HepG2 (cell line): ENCODE results near the gene SLC25A10. TPM values are rescaled to one million over a fixed set of nuclear protein-coding genes. Genes with fewer than 3 reads are reported as not detected.

Source experiments
- ARID4A ChIP-seq: sonication (generic); formaldehyde crosslinking; IDR thresholded peaks from 2 replicates; pipeline ENCODE4 v1.5.0; 2020; ENCODE audit warnings: mild to moderate bottlenecking, missing genetic modification reagents, borderline replicate concordance
- BORCS8-MEF2B ChIP-seq: sonication (generic); formaldehyde crosslinking; IDR thresholded peaks from 2 replicates; pipeline ENCODE4 v1.8.0; 2022; ENCODE audit warnings: mild to moderate bottlenecking, missing genetic modification reagents
- ELF1 ChIP-seq: sonication (generic); formaldehyde crosslinking; IDR thresholded peaks from 2 replicates; pipeline ENCODE4 v1.4.0; 2020; ENCODE audit warnings: missing genetic modification reagents
- HCFC1 ChIP-seq: fragments of 150-350 bp; IDR thresholded peaks from 2 replicates; pipeline ENCODE4 v1.6.1; 2014; ENCODE audit warnings: low read depth, low read length
- HDAC2 ChIP-seq: sonication (generic); formaldehyde crosslinking; IDR thresholded peaks from 2 replicates; pipeline ENCODE4 v1.4.0; 2020; ENCODE audit warnings: missing genetic modification reagents
- HOMEZ ChIP-seq: IDR thresholded peaks from 2 replicates; pipeline ENCODE4 v1.6.1; 2016; ENCODE audit warnings: low read depth
- KDM4B ChIP-seq: sonication (generic); formaldehyde crosslinking; IDR thresholded peaks from 2 replicates; pipeline ENCODE4 v1.4.0; 2020; ENCODE audit warnings: missing genetic modification reagents
- MED13 ChIP-seq: sonication (generic); formaldehyde crosslinking; IDR thresholded peaks from 2 replicates; pipeline ENCODE4 v1.5.0; 2020; ENCODE audit warnings: missing genetic modification reagents
- NFKBIZ ChIP-seq: IDR thresholded peaks from 2 replicates; pipeline ENCODE4 v1.6.1; 2018; ENCODE audit warnings: missing genetic modification reagents, missing compliant biosample characterization
- SAFB2 ChIP-seq: sonication (generic); formaldehyde crosslinking; IDR thresholded peaks from 2 replicates; pipeline ENCODE4 v1.5.1; 2020; ENCODE audit warnings: missing genetic modification reagents, low read depth, mild to moderate bottlenecking, borderline replicate concordance
- SYNCRIP ChIP-seq: fragments of 200-400 bp; formaldehyde crosslinking; IDR thresholded peaks from 2 replicates; pipeline ENCODE4 v1.6.1; 2018; ENCODE audit warnings: mild to moderate bottlenecking, low read depth, low read length; ENCODE audit not compliant: insufficient read depth
- TBX3 ChIP-seq: fragments of 450-650 bp; IDR thresholded peaks from 2 replicates; pipeline ENCODE4 v1.6.1; 2017; ENCODE audit warnings: antibody characterized with exemption, mild to moderate bottlenecking, inconsistent platforms, borderline replicate concordance
- TSC22D2 ChIP-seq: sonication (generic); formaldehyde crosslinking; IDR thresholded peaks from 2 replicates; pipeline ENCODE4 v1.5.1; 2020; ENCODE audit warnings: missing genetic modification reagents, mild to moderate bottlenecking, borderline replicate concordance
- ZNF138 ChIP-seq: sonication (generic); formaldehyde crosslinking; IDR thresholded peaks from 2 replicates; pipeline ENCODE4 v1.5.0; 2020; ENCODE audit warnings: mild to moderate bottlenecking, low read depth, missing genetic modification reagents
- ZNF343 ChIP-seq: sonication (generic); formaldehyde crosslinking; IDR thresholded peaks from 2 replicates; pipeline ENCODE4 v1.4.0; 2020; ENCODE audit warnings: mild to moderate bottlenecking, missing genetic modification reagents
- ZNF564 ChIP-seq: sonication (generic); formaldehyde crosslinking; IDR thresholded peaks from 2 replicates; pipeline ENCODE4 v1.8.1; 2023; ENCODE audit warnings: mild to moderate bottlenecking, missing genetic modification reagents
- ZNF605 ChIP-seq: sonication (generic); formaldehyde crosslinking; IDR thresholded peaks from 2 replicates; pipeline ENCODE4 v1.8.0; 2022; ENCODE audit warnings: mild to moderate bottlenecking, missing genetic modification reagents
- ZNF839 ChIP-seq: sonication (generic); formaldehyde crosslinking; IDR thresholded peaks from 2 replicates; pipeline ENCODE4 v1.4.0; 2020; ENCODE audit warnings: missing genetic modification reagents, mild to moderate bottlenecking, borderline replicate concordance
- ZSCAN20 ChIP-seq: sonication (generic); formaldehyde crosslinking; IDR thresholded peaks from 2 replicates; pipeline ENCODE4 v1.4.0; 2020; ENCODE audit warnings: missing genetic modification reagents, mild to moderate bottlenecking, borderline replicate concordance
- polyA plus RNA-seq, 8 experiments: library from polyadenylated mRNA; depleted of rRNA in 3 of 8; stranded (reverse) in 7 of 8; unstranded in 1 of 8; fragments of >200 nt; fragmentation: Illumina TruSeq in 4 of 8; extraction: Trizol in 4 of 8; gene quantifications; 2 replicates each; pipeline versions ENCODE4 v1.2.1 to v1.2.3, GENCODE V29; 2011 to 2016; ENCODE audit warnings: low read depth in 4 of 8, missing spikeins in 1 of 8, mixed read lengths in 1 of 8; ENCODE audit not compliant: insufficient read depth in 1 of 8
- total RNA-seq, 5 experiments: library from RNA; depleted of rRNA; stranded (reverse); fragments of >200 nt; fragmentation: Illumina TruSeq; extraction: Trizol; gene quantifications; 2 replicates each; pipeline ENCODE4 v1.2.3, GENCODE V29; 2016; ENCODE audit warnings: low read depth in 1 of 5

Gene SLC25A10
- total and polyA plus RNA-seq, 2 of the 13 experiments (the other 11 are each of a cell fraction or from before 2014, with no cell fraction given): 46.5 to 140 TPM

DNA sequence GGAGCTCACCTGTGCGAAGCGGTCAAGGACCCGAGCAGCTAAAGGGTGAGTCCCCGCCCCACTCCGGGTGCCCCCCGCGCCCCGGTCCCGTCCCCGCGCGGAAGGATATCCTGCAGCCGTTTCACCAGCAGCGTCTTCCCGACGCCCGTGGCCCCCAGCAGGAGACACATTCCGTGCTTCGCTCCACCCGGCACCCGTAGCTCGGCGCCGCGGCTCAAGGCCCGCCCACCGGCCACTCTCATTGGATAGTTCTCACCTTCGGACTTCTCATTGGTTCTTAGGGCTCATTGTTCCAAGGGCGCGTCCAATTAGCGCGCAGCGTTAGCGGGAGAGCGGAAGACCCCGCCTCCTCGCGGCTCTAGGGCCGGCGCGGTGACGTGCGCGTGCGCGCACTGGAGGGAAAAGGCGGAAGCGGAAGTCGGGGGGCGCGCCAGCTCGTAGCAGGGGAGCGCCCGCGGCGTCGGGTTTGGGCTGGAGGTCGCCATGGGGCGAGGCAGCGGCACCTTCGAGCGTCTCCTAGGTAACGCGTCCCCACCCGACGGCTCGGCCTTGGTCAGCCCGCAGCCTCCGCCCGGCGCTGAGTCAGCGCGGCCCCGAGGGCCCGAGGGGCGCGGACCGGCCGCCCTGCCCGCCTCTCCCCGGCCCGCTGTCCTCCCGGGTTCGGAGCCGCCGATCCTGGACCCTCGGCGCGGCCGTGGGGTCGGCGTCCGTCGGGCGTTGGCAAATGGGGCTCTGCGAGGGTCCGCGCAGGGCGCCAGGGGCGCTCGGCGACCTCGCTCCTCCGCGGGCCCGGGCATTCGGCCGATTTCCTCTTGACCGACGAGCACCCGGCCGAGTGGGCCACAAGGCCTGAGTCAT lies 28.3 kb upstream of the SLC25A10 start, which contains the start of the genes ARL16 and HGS (continued):
- TF ChIP-seq BORCS8-MEF2B (CRISPR knock-in tag): no peak
- TF ChIP-seq NFKBIZ (CRISPR knock-in tag): peak; percentile 43; the same call in 1 of the 2 replicates
- TF ChIP-seq HCFC1: peak; percentile 58
- peak; percentile 55; the same call in 1 of the 2 replicates for TF ChIP-seq TBX3
- TF ChIP-seq KDM4B: no peak
- TF ChIP-seq ZNF839 (CRISPR knock-in tag): no peak
- TF ChIP-seq ZNF138 (CRISPR knock-in tag): 0 out of 2 replicates have a peak, but pooled peaks have one; percentile 76
- 0 out of 2 replicates have a peak, but pooled peaks have one; percentile 6 for TF ChIP-seq ZNF605 (CRISPR knock-in tag)
- TF ChIP-seq TSC22D2 (CRISPR knock-in tag): 0 out of 2 replicates have a peak, but pooled peaks have one; percentile 17
- TF ChIP-seq ELF1: peak; percentile 99
- peak; percentile 97 for TF ChIP-seq ARID4A (CRISPR knock-in tag)
- TF ChIP-seq SAFB2 (CRISPR knock-in tag): peak; percentile 63; the same call in 1 of the 2 replicates
- peak; percentile 68; the same call in 1 of the 2 replicates for TF ChIP-seq HOMEZ (CRISPR knock-in tag)
- peak; percentile 67 for TF ChIP-seq ZNF343 (CRISPR knock-in tag)
- TF ChIP-seq SYNCRIP: no peak
- peak; percentile 80; the same call in 1 of the 2 replicates for TF ChIP-seq HDAC2 (CRISPR knock-in tag)
- peak; percentile 35; the same call in 1 of the 2 replicates for TF ChIP-seq ZNF564 (CRISPR knock-in tag)
- peak; percentile 41; the same call in 1 of the 2 replicates for TF ChIP-seq MED13 (CRISPR knock-in tag)
- TF ChIP-seq ZSCAN20 (CRISPR knock-in tag): peak; percentile 86; the same call in 1 of the 2 replicates
